AG08396 (cell line): Measurements from ENCODE around the gene PDE3B.
"Not testable (repeated sequence)": the region's sequence is repeated elsewhere in the genome, so short reads cannot be mapped to it uniquely, and the experiment has no call there.

Experiments
- DNase-seq: peaks from one replicate; pipeline ENCODE4 v3.0.0; 2012; ENCODE audit warnings: low spot score, mixed read lengths

The PDE3B gene

DNA sequence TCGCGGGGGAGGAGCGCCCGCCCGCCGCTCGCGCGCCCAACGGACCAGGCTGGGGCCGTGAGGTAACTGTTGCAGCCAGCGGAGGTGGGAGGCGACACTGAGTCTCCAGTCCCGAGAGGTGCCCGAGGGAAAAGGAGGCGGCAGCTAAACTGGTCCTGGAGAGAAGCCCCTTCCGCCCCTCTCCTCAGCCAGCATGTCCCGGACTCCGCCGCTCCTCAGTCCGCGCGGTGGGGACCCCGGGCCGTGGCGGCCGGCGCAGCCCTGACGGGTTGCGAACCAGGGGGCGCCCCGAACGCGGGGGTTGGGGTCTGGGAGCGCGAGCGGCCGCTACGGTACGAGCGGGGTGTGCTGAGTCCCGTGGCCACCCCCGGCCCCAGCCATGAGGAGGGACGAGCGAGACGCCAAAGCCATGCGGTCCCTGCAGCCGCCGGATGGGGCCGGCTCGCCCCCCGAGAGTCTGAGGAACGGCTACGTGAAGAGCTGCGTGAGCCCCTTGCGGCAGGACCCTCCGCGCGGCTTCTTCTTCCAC is at the start of gene PDE3B:
TSS of gene PDE3B (plus strand) at position 108 of the 529 bp plus-strand sequence. CDS start at position 380, 272 bp downstream.
- no peak for DNase-seq

DNA sequence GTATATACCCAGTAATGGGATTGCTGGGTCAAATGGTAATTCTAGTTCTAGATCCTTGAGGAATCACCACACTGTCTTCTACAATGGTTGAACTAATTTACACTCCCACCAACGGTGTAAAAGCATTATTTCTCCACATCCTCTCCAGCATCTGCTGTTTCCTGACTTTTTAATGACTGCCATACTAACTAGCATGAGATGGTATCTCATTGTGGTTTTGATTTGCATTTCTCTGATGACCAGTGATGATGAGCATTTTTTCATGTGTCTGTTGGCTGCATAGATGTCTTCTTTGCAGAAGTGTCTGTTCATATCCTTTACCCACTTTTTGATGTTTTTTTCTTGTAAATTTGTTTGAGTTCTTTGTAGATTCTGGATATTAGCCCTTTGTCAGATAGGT is 48.3 kb upstream of the PDE3B start:
- DNase-seq, result not testable (repeated sequence)

DNA sequence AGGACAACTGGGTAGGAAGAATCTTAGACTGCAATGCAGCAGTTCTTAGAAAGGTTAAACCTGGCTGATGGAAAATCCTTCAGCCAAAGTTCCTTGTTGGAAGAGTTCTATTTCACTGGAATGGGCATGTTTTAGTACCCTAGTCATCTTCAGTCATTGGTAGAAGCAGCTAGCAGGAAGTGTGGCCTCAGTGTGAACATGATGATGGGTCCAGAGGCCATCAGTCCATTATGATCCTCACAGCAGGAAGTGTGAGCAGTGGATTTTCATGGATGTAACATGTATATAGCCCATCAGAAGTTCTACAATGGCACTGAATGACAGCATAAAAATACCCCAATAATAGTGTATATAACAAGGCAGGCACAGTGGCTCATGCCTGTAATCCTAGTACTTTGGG is 35.9 kb upstream of the PDE3B start:
- no peak for DNase-seq

DNA sequence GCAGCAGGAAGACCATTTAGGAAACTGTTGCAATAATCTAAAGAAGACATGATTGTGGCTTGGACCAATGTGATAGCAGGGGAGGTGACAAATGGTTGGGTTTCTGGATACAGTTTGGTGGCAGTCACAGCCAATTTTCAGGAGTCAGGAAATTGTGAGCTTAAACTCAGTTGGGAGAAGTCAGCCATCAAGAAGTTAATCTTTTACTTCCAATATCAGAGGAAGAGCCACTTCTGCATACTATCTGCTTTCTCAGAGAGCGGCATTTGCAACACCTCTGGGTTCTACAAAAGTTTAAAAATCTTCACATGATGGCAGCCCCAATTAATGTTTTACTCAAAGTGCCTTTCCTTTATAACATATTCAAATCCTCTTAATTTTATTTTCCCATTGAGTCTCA is 33.7 kb upstream of the PDE3B start:
- no peak for DNase-seq

DNA sequence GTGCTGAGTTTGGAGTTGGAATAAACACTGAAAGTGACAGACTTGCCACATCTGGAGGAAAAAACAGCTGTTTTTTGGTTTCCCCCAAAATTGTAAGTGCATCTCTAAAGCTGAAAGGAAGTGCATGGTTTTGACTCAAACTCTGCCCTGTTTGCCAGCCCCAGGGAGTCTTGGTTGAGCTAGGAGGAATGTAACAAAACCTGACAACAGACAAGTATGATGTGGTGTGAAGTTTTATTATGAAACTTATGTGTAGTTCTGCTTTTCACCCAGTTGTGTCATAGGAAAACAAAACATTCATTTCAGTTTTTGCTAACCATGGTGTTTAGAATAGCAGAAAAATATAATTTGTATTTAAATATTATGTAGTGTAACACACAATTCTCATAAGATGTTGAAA is 31.7 kb upstream of the PDE3B start:
- no peak for DNase-seq

DNA sequence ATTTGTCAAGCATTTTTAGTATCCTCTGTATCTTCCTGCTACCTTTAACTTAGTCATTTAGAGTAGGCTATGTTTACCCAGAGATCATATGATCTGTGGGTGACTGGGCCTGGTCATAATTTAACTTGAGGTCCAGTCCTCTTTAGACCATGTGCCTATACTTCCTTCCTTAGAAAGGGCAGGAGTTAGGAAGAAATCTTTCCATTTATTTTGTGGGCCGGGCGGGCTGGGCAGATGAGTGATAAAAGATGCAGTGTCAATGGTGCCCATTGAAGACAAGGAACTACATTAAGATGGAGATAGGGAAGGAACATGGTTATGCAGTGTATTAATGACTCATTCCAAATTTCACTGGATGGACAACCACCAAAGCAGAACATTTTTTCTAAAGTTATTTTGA is 30.9 kb upstream of the PDE3B start:
- no peak for DNase-seq

DNA sequence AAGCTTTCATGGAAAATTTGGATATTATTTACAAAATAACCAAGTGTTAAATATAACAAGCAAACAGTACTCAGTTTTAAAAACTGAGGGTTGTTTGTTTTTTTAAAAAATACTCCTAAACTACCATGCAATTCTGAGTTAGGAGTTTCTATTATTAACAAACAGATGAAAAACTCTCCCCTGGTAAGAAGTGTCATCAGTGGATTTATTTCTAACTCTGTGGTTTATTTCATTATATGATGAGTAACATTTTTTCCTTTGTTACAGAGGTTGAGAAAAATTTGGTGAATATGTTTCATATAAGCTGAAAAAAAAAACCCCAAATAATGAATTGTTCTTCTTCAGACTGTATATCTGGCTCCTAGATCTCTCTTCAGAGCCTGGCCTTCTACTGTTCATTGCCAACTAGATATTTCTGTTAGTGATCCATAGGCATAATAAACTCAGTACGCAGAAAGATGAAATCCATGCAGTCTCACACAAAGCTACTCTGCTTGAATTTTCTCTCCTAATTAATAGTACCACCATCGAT is 29.4 kb upstream of the PDE3B start:
- no peak for DNase-seq

DNA sequence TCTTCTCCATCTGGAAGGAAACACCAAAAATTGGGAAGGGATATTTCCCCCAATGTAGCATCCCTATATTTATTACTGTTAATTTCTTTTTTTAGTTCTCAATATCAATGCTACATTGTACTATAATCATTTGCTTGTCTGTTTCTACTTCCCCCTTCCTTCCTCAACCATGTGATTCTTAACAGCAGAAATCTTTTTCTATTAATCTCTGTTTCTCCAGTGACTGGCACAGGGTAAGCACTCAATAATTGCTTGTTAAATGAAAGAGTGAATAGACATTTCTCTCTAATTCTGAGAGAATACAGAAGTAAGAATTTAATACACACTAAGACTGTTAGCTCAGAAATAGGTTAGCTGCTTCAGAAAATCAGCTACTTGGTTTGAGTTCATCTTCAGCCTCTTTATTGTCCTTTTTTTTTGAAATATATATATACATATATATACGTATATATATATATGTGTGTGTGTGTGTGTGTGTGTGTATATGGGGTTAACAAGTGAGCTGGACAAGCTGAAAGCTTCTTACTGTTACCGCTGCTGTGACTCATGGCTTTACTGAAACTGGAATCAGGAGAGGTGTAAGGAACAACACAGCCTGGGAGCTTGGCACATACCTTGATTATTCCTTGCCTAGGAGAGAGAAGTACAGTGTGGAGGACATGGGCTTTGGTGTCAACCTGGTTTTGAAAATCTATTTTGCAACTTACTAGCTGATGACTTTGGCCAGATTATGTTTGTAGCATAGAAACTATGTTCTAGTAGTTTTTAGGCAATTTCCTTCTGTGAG is 26.2 kb upstream of the PDE3B start:
- DNase-seq, result no peak

DNA sequence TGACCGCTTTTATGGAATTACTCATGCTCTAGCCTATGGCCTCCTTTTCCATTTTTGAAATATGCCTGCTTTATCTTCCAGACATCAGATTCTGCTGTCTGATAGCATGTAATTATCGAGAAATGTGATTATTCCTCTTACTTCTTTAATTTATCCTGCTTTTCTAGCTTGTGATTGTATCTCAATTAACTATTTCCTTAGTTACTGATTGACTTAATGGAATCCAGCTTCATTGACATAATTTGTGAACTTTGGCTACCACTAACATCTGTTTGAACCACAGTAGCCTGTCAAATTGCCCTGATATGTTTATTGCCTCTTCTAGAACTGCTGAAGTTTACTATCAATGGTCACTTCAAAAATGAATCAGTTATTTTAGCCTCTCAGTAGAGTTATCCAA is 25.5 kb upstream of the PDE3B start:
- DNase-seq, result no peak

DNA sequence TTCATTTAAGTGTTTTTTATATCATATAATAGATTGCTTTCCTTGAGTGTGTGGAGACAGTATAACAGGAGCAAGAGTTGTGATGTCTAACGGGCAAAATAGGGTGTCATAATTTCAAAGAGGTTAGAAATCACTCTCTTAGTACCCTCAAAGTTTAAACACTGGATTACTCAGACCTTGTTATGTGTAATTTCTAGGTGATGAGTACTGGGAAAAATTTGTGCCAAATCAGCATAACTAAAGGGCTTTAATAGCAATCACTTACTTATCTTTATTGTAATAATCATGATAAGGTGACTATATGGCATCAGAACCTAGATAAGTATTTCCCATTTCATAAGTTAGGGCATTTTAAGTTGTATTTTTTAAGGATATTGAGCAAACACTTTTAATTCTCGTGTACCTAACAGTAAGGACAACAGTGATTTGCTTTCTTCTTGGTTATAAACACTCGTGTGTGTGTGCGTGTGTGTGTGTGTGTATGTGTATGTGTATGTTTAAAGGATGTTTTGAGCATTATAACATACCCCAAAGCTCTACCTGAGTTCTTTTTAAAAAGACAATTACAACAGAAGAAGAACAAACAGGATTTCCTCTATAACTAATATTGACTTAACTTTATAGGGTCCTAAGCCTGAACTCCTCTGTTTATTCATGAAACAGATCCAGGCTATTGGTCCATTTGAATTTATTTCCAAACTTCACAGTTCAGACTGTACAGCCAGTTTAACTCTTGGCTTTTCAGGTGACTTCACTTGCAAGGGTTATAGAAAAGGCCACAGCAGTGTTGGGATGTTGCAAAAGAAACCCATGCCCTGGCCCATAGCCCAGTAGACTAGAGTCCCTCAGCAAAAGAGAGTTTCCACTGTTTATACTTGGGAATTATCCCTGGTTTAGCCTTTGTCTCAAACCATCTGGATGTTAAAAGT is 23.7 kb upstream of the PDE3B start:
- no peak for DNase-seq

DNA sequence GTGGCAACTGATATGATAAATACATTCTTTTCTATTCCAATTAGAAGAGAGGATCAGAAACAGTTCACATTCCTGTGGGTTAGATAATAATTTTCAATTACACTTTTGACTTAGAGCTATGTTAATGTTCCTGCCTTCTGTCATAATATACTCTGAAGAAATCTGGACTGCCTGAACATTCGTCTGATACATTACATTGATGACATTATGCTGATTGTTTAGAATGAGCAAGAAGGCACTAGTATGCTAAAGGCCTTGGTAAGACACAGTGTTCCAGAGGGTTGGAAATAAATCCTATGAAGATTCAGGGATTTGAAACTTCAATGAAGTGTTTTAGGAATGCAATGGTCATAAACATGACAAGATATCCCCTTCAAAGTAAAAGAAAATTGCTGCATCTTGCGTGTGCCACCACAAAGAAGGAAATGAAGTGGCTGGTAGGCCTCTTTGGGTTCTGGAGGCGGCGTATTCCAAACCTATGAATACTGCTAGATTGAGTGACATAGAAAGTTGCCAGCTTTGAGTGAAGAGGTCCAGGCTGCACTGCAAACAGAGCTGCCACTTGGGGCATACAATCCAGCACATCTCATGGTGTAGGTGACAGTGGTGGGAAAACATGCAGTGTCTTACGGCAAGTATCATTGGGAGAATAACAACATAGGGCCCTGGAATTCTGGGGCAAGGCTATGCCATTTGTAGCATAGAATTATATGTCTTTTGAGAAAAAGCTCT is 21.2 kb upstream of the PDE3B start:
- DNase-seq, result no peak

DNA sequence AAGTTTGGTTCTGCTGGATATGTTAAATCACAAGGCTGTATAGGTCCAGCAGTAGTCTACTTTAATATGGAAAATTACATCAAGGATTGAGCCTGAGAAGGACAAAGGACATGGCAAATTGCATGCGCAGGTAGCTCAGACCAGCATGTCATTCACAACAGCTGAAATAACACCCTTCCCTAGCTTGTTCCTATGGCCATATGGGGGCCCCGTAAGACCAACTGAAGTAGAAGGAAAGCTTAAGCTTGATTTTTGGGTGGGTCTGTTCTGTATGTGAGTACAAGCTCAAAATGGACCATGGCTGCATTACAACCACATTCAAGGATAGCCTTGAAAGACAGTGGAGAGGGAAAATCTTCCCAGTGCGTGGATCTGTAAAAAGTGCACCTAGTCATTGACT is 20.6 kb upstream of the PDE3B start:
- no peak for DNase-seq

DNA sequence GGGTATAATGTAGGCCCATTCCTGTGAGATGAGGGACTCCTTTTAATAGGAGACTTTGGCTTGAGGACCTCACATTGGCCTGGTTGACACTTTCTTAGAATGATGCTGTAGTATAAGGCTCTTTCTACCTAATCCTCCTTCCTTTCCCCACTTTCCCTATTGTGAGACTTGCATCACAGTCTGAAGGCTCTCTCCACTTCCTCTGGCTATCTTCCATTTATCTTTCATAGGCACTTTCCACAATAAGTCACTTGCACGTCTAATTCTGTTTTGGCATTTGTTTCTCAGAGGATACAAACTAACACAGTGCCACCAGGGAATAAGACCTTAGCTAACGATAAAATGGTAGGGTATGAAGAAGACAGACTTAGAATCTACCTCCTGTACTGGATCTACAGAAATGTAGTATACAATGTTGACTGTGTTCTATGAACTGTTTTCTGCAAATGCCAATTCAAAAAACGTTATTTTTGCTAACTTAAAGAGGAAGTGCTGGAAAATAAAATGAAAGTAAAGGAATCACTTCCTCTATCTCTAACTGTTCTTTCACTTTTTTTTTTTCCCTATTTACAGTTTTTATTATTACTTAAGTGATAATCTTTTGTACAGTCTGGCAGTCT is 17.9 kb upstream of the PDE3B start:
- no peak for DNase-seq

DNA sequence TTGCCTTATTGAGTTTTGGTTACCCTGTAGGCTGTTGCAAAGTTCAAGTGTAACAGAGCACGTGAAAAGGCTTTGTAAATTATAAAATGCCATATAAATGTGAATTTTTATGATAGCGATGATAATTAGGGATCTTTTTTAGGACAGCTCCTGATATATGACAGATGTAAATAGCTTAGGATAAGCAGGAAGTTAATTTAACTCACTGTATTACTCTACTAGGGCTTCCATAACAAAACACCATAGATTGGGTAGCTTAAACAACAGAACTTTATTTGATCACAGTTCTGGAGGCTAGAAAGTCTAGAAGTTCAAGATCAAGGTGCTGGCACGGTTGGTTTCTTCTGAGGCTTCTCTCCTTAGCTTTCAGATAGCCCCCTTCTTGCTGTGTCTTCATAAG is 17.0 kb upstream of the PDE3B start:
- no peak for DNase-seq

DNA sequence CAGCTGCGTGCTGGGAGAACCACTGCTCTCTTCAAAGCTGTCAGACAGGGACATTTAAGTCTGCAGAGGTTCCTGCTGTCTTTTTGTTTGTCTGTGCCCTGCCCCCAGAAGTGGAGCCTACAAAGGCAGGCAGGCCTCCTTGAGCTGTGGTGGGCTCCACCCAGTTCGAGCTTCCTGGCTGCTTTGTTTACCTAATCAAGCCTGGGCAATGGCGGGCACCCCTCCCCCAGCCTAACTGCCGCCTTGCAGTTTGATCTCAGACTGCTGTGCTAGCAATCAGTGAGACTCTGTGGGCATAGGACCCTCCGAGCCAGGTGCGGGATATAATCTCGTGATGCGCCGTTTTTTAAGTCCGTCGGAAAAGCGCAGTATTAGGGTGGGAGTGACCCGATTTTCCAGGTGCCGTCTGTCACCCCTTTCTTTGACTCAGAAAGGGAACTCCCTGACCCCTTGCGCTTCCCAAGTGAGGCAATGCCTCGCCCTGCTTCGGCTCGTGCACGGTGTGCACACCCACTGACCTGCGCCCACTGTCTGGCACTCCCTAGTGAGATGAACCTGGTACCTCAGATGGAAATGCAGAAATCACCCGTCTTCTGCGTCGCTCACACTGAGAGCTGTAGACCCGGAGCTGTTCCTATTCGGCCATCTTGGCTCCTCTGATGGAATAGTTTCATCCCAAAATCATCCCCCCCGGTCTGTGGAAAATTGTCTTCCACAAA is 9.9 kb upstream of the PDE3B start:
- not testable (repeated sequence) for DNase-seq

DNA sequence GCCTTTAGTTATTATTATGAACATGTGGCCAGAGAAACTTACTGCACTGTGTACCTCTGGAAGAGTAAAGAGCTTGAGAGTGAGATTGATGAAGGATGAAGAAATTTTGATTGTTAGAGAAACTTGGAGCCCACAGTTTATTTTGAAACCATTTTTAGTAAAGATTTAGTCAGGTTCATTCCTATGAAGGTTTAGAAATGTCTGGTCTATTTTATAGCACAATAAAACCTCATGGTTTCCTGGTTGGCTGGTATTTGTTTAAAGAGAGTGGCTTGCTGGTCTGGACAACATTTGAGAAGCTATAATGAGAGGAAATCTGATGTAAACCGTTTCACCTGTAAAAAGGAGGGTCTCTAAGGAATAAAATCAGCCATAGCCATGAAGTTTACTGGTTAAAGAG is 8.8 kb upstream of the PDE3B start:
- no peak for DNase-seq

DNA sequence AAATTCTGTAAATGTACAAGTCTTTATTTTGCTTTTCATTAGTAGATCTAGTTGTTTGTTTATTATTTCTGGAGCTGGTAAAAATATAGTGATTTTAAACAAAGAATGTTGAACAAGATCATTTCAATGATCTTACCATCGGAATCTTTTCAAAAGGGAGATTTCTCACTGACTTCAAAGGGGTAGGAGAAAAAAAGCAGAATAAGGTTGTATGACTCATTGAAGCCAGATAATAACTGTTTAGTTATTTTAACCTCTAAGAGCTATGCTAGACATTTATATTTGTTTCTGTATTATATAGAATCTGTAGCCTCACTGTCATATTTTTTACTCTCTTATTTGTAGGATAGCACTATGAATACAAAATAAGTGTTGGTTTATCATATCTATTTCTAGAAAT is 8.1 kb upstream of the PDE3B start:
- no peak for DNase-seq

DNA sequence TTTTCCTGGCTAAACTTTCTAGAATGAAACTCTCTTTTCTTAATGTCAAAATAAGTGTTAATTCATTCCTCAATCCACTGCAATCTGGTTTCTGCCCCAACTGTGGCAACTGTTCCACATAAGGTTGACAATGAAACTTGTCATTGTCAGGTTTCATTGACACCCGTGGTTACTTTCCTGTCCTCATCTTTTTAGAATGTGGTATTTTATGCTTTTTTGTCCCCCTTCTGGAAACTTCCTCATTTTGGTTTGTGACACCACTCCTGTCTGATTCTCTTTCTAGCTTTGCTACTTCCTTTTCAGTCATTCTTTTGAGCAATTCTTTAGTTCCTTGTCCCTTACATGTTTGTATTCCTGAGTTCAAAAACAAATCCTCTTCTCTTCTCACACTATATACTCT is 7.5 kb upstream of the PDE3B start:
- DNase-seq, result no peak

DNA sequence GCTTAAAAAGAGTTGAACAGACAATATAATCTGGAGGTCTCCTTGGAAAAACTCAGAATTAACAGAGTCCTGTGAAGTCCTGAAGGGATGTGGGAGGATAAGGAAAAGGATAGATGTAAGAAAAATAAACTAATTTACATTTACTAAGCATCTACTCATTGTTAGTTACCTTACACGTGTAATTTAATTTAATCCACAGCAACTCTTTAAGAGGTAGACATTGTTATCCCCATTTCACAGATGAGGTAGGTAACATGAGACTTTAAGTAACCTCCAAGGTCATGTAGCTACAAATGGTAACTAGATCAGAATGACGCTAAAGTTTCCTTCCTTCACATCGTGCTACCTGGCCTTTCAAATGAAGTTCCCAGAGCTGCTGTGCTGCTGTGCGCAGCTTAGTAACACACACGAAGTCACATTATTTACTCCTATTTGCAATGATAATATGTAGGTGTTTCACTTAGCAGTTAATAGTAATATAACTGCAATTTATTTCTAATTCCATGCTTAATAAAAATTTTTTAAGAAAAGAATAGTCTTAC is 5.7 kb upstream of the PDE3B start:
- no peak for DNase-seq

DNA sequence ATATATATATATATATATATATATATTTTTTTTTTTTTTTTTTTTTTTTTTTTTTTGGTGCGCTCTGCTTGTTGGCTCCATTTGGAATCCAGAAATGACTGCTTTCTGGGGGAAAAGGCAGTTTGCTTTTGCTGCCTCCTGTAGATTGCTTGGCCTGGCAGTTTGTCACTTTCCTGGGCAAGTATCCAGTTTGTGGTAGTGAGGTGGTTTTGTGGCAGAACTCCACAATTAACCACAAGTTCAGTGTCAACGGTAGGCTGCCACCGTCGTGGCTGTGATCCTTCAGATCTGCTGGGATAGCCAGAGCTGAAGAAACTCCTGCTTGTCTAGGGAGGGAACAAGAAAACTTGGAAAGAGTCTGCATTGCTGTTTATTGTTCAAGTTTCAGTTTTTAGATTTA is 5.0 kb upstream of the PDE3B start:
- no peak for DNase-seq

DNA sequence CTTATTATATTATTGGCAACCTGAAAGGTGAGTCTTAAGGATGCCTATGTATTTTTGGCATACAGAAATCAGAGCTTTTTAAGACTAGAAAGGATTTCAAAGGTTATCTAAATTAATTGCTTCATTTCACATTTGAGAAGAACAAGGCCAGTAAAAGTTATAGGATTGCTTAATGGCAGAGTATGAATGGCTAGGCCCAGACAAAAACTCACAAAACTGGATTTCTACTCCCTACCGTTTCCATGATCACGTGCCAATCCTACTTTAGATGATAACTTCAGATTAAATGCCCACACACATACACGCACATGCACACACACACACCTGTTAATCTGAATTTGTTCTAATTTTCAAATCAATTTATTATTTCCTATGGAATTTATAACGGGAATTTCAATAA is 1.8 kb upstream of the PDE3B start:
- no peak for DNase-seq
